GM18870 (cell line): ENCODE data around the gene B4GALT2.

Source experiments
- ATAC-seq: cut with Tn5 transposase; IDR thresholded peaks from one replicate; pipeline ENCODE4 v1.9.1; 2021; ENCODE audit warnings: moderate library complexity; ENCODE audit not compliant: unreplicated experiment

Gene B4GALT2

GRCh38 chr1:44027320-44027719, 48.3 kb downstream of the B4GALT2 start:
- ATAC-seq: no peak

DNA sequence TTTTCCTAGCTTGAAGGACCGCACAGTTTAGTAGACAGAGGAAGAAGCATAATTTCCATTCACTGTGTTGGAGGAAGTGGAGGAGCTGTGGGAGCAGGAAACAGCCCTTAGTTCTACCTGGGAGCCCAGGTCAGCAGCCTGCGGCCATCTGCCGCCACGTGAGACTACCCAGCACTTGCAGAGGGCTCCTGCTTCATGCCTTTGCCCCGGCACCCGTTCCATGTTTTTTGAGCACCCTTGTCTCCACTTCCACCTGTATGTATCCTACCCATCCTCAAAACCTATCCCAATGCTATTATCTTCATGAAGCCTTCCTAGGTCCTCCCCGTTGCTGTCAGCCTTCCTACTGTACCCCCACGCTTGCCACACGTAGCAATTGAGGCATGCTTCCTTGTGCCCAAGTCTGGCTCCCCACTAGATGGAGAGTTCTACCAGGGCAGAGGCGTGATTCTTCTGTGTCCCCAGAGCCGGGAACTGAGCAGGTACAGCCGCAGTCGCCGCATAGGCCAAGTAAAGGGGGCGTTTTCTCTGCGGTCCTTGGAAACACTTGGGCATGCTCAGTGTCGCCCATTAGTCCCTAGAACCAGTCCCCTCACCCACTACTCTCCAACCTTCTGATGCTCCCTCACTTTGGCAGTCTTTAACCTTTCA, 50.4 kb downstream of the B4GALT2 start:
- ATAC-seq: peak; percentile 26

- peak; percentile 73 for ATAC-seq
Measured at GRCh38 chr1:44029911-44030604, 51.0 kb downstream of the B4GALT2 start.

DNA sequence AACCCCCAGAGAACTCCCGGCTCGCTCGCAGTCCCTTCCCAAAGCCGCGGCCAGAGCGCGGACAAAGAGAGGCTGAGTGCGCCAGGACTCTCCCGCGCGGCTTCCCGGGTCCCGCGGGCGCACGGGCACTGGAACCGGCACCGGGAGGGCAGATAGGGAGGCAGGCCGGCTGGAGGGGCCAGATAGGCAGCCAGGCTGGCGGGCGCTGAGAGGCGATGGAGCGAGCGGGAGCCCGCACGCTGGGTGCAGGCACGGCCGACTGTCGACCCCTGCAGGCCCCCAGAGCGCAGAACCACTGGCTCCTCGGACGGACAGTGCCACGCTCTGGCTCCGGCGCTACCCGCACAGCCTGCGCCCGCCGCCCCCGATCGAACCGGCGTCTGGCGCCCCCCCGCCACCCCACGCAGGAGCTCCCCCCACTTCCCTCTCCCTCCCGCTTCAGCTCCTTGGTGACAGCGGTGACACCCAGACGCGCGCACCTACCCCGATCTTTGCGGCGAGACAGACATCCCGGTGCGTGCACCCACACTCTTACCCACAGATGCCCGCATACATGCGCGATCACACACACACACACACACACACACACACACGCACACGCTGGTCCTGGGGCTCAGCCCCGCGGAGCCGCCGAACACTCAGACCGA, 51.7 kb downstream of the B4GALT2 start:
- peak; percentile 16 for ATAC-seq

DNA sequence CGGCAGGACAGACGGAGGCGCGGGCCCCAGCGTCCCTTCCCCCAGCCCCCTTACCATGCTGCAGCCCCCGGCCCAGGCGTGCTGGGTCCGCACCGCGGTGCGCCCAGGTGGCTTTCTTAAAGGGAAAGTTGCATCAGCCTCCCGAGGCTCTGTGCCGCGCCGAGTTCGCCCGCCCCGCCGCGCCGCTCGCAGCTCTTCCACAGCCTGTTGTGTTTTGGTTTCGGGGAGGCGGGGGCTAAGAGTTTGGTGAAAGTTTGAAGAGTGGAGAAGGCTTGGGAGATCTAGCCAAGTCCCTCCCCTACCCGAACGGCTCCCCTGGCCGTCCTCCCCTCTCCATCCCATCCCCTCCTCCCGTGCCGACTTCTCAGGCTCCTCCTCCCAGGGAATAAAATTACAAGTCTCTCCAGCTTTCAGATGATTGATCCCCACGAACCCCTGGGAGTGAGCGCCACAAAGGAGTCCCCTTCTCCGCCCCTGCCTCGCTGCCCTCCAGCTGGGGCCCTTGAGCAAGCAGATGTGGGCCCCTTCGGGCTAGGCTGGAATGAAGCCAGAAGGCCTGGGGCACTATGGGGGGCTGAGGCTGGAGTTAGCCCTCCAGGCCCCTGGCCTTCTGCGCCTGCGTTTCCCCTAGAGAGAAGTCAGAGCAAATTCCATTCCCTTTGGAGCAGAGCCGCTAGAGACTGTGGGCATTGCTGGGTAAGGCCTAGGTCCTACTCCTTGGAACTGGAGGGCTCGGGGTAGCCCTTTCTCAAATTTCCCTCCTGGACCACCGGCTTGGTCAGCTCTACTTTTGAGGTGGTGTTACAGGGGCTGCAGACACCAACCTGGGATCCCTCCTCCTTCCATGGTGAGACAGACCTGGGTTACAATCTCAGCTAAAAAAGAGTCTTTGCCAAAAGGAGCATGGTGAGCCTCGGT, 52.5 kb downstream of the B4GALT2 start, which contains the start of gene SLC6A9:
TSS of gene SLC6A9 (minus strand) at position 211 of the 918 bp plus-strand sequence. CDS start 7,185 bp downstream, outside the sequence.
- no peak for ATAC-seq

- ATAC-seq: no peak
Measured at GRCh38 chr1:44032170-44032790, 53.3 kb downstream of the B4GALT2 start.

GRCh38 chr1:44033041-44033575, 54.1 kb downstream of the B4GALT2 start:
- ATAC-seq: no peak

DNA sequence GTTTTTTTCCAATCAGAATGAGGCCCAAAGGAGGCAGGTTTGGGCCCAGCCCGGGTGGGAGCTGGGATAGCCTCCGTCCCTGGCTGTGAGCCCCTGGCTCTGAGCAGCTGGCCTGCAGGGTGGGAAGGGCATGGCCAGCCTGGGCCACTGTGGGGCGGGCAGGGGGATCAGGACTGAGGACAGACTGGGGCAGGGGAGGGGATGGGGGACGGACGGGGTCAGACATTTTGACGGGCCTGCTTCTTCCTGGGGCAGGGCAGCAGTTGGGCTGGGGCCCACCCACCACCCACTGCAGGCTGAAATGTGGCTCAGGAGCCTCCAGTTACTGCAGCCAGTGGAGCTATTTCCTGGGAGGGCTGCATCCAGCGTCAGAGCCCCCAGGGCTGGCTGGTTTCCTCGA, 54.7 kb downstream of the B4GALT2 start:
- ATAC-seq: no peak

DNA sequence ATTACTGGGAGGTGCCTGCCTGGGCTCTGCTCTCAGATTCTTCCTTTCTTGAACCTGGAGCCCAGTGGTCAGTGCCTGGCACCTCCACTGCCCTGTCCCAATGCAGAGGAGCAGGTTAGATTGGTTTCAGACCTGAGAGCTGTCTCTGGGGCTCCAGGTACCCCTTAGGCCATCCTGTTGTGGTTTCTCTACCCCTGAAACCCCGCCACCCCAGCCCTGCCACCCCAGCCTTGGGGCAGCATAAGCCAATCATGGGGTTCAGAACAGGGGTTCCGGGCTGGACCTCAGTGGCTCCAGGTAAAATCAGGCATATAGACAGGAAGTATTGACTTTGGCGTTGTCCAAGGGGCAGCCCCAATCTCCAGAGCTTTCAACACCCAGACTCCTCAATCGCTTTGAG, 55.4 kb downstream of the B4GALT2 start:
- ATAC-seq: no peak

- no peak for ATAC-seq
Measured at GRCh38 chr1:44034976-44035716, 56.1 kb downstream of the B4GALT2 start.

GRCh38 chr1:44035726-44036408, 56.9 kb downstream of the B4GALT2 start:
- no peak for ATAC-seq

GRCh38 chr1:44036409-44037139, 57.6 kb downstream of the B4GALT2 start:
- no peak for ATAC-seq

DNA sequence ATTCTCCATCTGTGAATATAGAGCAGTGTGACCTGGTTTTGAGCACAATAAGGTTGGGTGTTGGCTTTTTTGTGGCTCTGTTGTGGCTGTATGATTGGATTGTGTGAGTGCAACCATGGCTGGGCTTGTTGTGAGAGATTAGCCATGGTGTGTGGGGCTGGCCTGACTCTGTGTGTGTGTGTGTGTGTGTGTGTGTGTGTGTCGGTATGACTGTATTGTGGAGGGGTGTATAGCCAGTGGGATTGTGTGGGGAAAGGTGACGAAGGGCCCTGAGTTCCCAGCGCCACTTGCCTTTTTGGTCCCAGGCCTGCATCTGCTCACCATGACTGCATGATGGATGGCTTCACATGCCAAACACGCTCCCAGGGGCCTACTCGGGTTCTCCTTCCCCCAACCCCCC, 58.1 kb downstream of the B4GALT2 start:
- ATAC-seq: no peak

- ATAC-seq: no peak
Measured at GRCh38 chr1:44038876-44039657, 60.1 kb downstream of the B4GALT2 start.

GRCh38 chr1:44040418-44040817, 61.4 kb downstream of the B4GALT2 start:
- no peak for ATAC-seq
